OCI-LY1 (cell line): ENCODE measurements around the gene PCSK5.

Source experiments
- H2AFZ ChIP-seq: fragments of 200-600 bp; sonication (generic), shearing (Covaris generic); 2 replicates; pipeline ENCODE4 v1.6.0; 2014; ENCODE audit warnings: antibody characterized with exemption, mild to moderate bottlenecking, low read length
- H3F3A ChIP-seq: fragments of 200-600 bp; sonication (generic), shearing (Covaris generic); 2 replicates; pipeline ENCODE4 v1.6.0; 2014; ENCODE audit warnings: mild to moderate bottlenecking, antibody characterized with exemption, low read length, moderate library complexity; ENCODE audit not compliant: insufficient read depth
- H3K27ac ChIP-seq: fragments of 200-600 bp; sonication (generic); 2 replicates; pipeline ENCODE4 v1.5.1; 2014; ENCODE audit warnings: low read length, mixed run types, mild to moderate bottlenecking, low read depth; ENCODE audit not compliant: poor library complexity, severe bottlenecking
- H3K27me3 ChIP-seq: fragments of 200-600 bp; sonication (generic); 2 replicates; pipeline ENCODE4 v1.6.0; 2014; ENCODE audit warnings: antibody characterized with exemption, mild to moderate bottlenecking, low read length, moderate library complexity; ENCODE audit not compliant: insufficient read depth
- H3K36me3 ChIP-seq: fragments of 200-600 bp; sonication (generic); 2 replicates; pipeline ENCODE4 v1.6.1; 2014; ENCODE audit warnings: mild to moderate bottlenecking, antibody characterized with exemption, low read length, moderate library complexity, mixed read lengths; ENCODE audit not compliant: insufficient read depth
- H3K4me1 ChIP-seq: fragments of 200-600 bp; sonication (generic); 2 replicates; pipeline ENCODE4 v1.5.1; 2014; ENCODE audit warnings: mild to moderate bottlenecking, low read length, moderate library complexity; ENCODE audit not compliant: insufficient read depth, severe bottlenecking
- H3K4me2 ChIP-seq: fragments of 200-600 bp; sonication (generic), shearing (Covaris generic); 2 replicates; pipeline ENCODE4 v1.6.1; 2014; ENCODE audit warnings: low read length
- H3K4me3 ChIP-seq: fragments of 200-600 bp; sonication (generic); 2 replicates; pipeline ENCODE4 v1.5.1; 2014; ENCODE audit warnings: low read length, low read depth, mild to moderate bottlenecking, mixed read lengths; ENCODE audit not compliant: poor library complexity, severe bottlenecking
- H3K79me2 ChIP-seq: fragments of 200-600 bp; shearing (Covaris generic); 2 replicates; pipeline ENCODE4 v1.6.1; 2016; ENCODE audit warnings: mixed run types, low read length, mixed read lengths; ENCODE audit not compliant: insufficient read depth
- H3K9ac ChIP-seq: fragments of 200-600 bp; sonication (generic), shearing (Covaris generic); 2 replicates; pipeline ENCODE4 v1.6.1; 2014; ENCODE audit warnings: mild to moderate bottlenecking, low read length, mixed read lengths
- H3K9me2 ChIP-seq: fragments of 200-600 bp; sonication (generic), shearing (Covaris generic); 2 replicates; pipeline ENCODE4 v1.6.1; 2014; ENCODE audit warnings: low read depth, mild to moderate bottlenecking, low read length, mixed read lengths
- H3K9me3 ChIP-seq: fragments of 200-600 bp; shearing (Covaris generic); 2 replicates; pipeline ENCODE4 v1.6.1; 2014; ENCODE audit warnings: low read length, mixed read lengths
- H4K20me1 ChIP-seq: fragments of 200-600 bp; sonication (generic), shearing (Covaris generic); 2 replicates; pipeline ENCODE4 v1.6.0; 2016; ENCODE audit warnings: mild to moderate bottlenecking, low read length; ENCODE audit not compliant: insufficient read depth
- EZH2 ChIP-seq: fragments of 200-600 bp; sonication (generic), shearing (Covaris generic); IDR thresholded peaks from 2 replicates; pipeline ENCODE4 v1.8.0; 2017; ENCODE audit warnings: borderline replicate concordance, mixed run types, mild to moderate bottlenecking, antibody characterized with exemption, low read length, moderate library complexity, mixed read lengths
- TF ChIP-seq, protein P1 (sequence below): fragments of 200-600 bp; sonication (generic), shearing (Covaris generic); IDR thresholded peaks from 2 replicates; pipeline ENCODE4 v1.5.1; 2017; ENCODE audit warnings: mild to moderate bottlenecking, antibody characterized with exemption, low read length, moderate library complexity, mixed read lengths

The PCSK5 gene

DNA sequence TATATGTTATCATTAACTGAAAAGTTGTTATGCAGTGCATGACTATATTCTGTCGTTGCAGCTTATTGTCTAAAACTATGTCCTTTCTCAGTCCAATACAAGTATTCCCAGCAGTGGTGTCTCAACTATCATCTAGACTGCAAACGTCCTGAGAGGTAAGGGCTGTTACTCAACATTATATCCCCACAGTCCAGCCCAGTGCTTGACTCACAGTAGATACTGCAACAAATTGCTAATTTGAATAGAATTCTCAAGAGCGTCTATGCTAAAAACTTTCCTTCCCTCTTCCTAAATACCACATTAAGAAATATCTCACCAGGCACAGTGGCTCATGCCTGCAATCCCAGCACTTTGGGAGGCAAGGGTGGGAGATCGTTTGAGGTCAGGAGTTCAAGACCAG, 37.7 kb upstream of the PCSK5 start:
- Histone ChIP-seq H3K9me3 (no peaks in the 10 kb centered on the region), H3K79me2 (no peaks in the 10 kb centered on the region), H3K4me1 (peaks cover 18% of the 10 kb centered on the region), H3K4me3 (no peak overlapping the region), H3K36me3 (no peaks in the 10 kb centered on the region), H3K9me2 (no peaks in the 10 kb centered on the region), H3F3A (no peaks in the 10 kb centered on the region), H3K27ac (no peak overlapping the region), H4K20me1 (no peaks in the 10 kb centered on the region), H3K4me2 (no peak overlapping the region), H3K27me3 (no peaks in the 10 kb centered on the region), H3K9ac (no peak overlapping the region), H2AFZ (no peak overlapping the region)
- TF ChIP-seq, protein P1, sequence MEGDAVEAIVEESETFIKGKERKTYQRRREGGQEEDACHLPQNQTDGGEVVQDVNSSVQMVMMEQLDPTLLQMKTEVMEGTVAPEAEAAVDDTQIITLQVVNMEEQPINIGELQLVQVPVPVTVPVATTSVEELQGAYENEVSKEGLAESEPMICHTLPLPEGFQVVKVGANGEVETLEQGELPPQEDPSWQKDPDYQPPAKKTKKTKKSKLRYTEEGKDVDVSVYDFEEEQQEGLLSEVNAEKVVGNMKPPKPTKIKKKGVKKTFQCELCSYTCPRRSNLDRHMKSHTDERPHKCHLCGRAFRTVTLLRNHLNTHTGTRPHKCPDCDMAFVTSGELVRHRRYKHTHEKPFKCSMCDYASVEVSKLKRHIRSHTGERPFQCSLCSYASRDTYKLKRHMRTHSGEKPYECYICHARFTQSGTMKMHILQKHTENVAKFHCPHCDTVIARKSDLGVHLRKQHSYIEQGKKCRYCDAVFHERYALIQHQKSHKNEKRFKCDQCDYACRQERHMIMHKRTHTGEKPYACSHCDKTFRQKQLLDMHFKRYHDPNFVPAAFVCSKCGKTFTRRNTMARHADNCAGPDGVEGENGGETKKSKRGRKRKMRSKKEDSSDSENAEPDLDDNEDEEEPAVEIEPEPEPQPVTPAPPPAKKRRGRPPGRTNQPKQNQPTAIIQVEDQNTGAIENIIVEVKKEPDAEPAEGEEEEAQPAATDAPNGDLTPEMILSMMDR, result no peak
- no peak for TF ChIP-seq EZH2

GRCh38 chr9:75855509-75855908, 35.0 kb upstream of the PCSK5 start:
- Histone ChIP-seq H3K9me2 (no peaks in the 10 kb centered on the region), H2AFZ (no peak overlapping the region), H4K20me1 (no peaks in the 10 kb centered on the region), H3K9ac (no peak overlapping the region), H3K4me3 (no peak overlapping the region), H3K27ac (no peak overlapping the region), H3K27me3 (no peaks in the 10 kb centered on the region), H3K36me3 (no peaks in the 10 kb centered on the region), H3K4me1 (peaks cover 18% of the 10 kb centered on the region), H3F3A (no peaks in the 10 kb centered on the region), H3K4me2 (no peak overlapping the region; the same call in 1 of the 2 replicates), H3K79me2 (no peaks in the 10 kb centered on the region), H3K9me3 (no peaks in the 10 kb centered on the region)
- TF ChIP-seq EZH2, result no peak
- TF ChIP-seq, protein P1, result peak; percentile 66

- Histone ChIP-seq H3K4me3 (no peak overlapping the region), H3K4me1 (peaks cover 18% of the 10 kb centered on the region), H3K79me2 (no peaks in the 10 kb centered on the region), H4K20me1 (no peaks in the 10 kb centered on the region), H2AFZ (no peak overlapping the region), H3K36me3 (no peaks in the 10 kb centered on the region), H3K4me2 (no peak overlapping the region), H3K27ac (no peak overlapping the region), H3F3A (no peaks in the 10 kb centered on the region), H3K9ac (no peak overlapping the region), H3K9me2 (no peaks in the 10 kb centered on the region), H3K9me3 (no peaks in the 10 kb centered on the region), H3K27me3 (no peaks in the 10 kb centered on the region)
- TF ChIP-seq EZH2, result no peak
- TF ChIP-seq, protein P1, result no peak
Observed at GRCh38 chr9:75858497-75859092, 31.9 kb upstream of the PCSK5 start.
